Activated CD8-positive, alpha-beta memory T cell treated with anti-CD3 and anti-CD28 coated beads for 36 hours (primary cell): ENCODE results near the gene MCF2L2. TPM values are rescaled to one million over a fixed set of nuclear protein-coding genes. Genes with fewer than 3 reads are reported as not detected.

ENCODE experiments used
- CTCF ChIA-PET: fragments of 350-600 bp; sonication (Branson Sonifier 250); formaldehyde crosslinking; loops from one replicate; lab custom pipeline; 2021; ENCODE audit warnings: antibody characterized with exemption; lab: Charles Lee
- POLR2A ChIA-PET: fragments of 350-600 bp; sonication (Branson Sonifier 250); formaldehyde crosslinking; loops from one replicate; lab custom pipeline; 2021; ENCODE audit warnings: antibody characterized with exemption; lab: Charles Lee
- total RNA-seq, 2 experiments: library from RNA; stranded (reverse); gene quantifications; one replicate each; pipeline ENCODE4 v1.2.3, GENCODE V29; 2021

Gene MCF2L2
- total RNA-seq, 2 experiments from 2014 or later = 3.0 to 3.7 TPM

GRCh38 chr3:183268366-183268765, 160.1 kb downstream of the MCF2L2 start:
- ChIA-PET POLR2A (interaction anchor here (1.7 kb wide), 1 partner anchor 17 kb away, joined by 6 read pairs; no protein-coding TSS in a partner anchor), CTCF (no interaction called here)

GRCh38 chr3:183267140-183267539, 161.3 kb downstream of the MCF2L2 start:
- ChIA-PET CTCF (interaction anchor here (0.6 kb wide), 1 partner anchor 100 kb away, joined by 4 read pairs; no protein-coding TSS in a partner anchor), POLR2A (interaction anchor here (0.7 to 1.7 kb wide), 2 partner anchors 16 to 19 kb away, joined by 3 to 6 read pairs; no protein-coding TSS in a partner anchor)

GRCh38 chr3:183266454-183266853, 162.0 kb downstream of the MCF2L2 start:
- POLR2A ChIA-PET = interaction anchor here (0.7 to 1.7 kb wide), 2 partner anchors 15 to 19 kb away, joined by 3 to 17 read pairs; no protein-coding TSS in a partner anchor
- CTCF ChIA-PET = interaction anchor here (0.9 to 1.5 kb wide), 3 partner anchors 16 to 27 kb away, joined by 3 read pairs; no protein-coding TSS in a partner anchor

- ChIA-PET CTCF (interaction anchor here (0.9 to 1.5 kb wide), 3 partner anchors 17 to 27 kb away, joined by 3 read pairs; no protein-coding TSS in a partner anchor), POLR2A (interaction anchor here (1.7 kb wide), 1 partner anchor 20 kb away, joined by 17 read pairs; no protein-coding TSS in a partner anchor)
Measured at GRCh38 chr3:183265834-183266417, 162.5 kb downstream of the MCF2L2 start.

GRCh38 chr3:183265157-183265642, 163.2 kb downstream of the MCF2L2 start:
- POLR2A ChIA-PET = interaction anchor here (1.7 kb wide), 1 partner anchor 20 kb away, joined by 17 read pairs; no protein-coding TSS in a partner anchor

GRCh38 chr3:183264268-183264667, 164.2 kb downstream of the MCF2L2 start:
- CTCF ChIA-PET = interaction anchor here (1.5 kb wide), 1 partner anchor 11 kb away, joined by 5 read pairs; the partner anchor contains the start of gene B3GNT5
- POLR2A ChIA-PET = no interaction called here

More at GRCh38 chr3:183265157-183265642, 163.2 kb downstream of the MCF2L2 start:
- CTCF ChIA-PET = interaction anchor here (1.5 kb wide), 1 partner anchor 17 kb away, joined by 3 read pairs; no protein-coding TSS in a partner anchor

GRCh38 chr3:183262875-183263378, 165.5 kb downstream of the MCF2L2 start:
- CTCF ChIA-PET = interaction anchor here (1.5 kb wide), 1 partner anchor 9 kb away, joined by 5 read pairs; the partner anchor contains the start of gene B3GNT5

GRCh38 chr3:183261151-183261724, 167.2 kb downstream of the MCF2L2 start:
- ChIA-PET POLR2A (no interaction called here), CTCF (no interaction called here)

More at GRCh38 chr3:183262875-183263378, 165.5 kb downstream of the MCF2L2 start:
- POLR2A ChIA-PET = no interaction called here

- ChIA-PET POLR2A (no interaction called here), CTCF (no interaction called here)
Measured at GRCh38 chr3:183260167-183260904, 168.1 kb downstream of the MCF2L2 start.

GRCh38 chr3:183259621-183260020, 168.8 kb downstream of the MCF2L2 start:
- ChIA-PET CTCF (no interaction called here), POLR2A (no interaction called here)

GRCh38 chr3:183259087-183259486, 169.3 kb downstream of the MCF2L2 start:
- POLR2A ChIA-PET = no interaction called here
- CTCF ChIA-PET = no interaction called here

- ChIA-PET CTCF (no interaction called here), POLR2A (no interaction called here)
Measured at GRCh38 chr3:183255348-183255730, 173.1 kb downstream of the MCF2L2 start.

GRCh38 chr3:183254487-183255347, 173.7 kb downstream of the MCF2L2 start:
- CTCF ChIA-PET = interaction anchor here (0.7 to 1.5 kb wide), 2 partner anchors 9 to 127 kb away, joined by 3 to 5 read pairs; no protein-coding TSS in a partner anchor
- POLR2A ChIA-PET = no interaction called here

GRCh38 chr3:183253528-183254486, 174.6 kb downstream of the MCF2L2 start:
- ChIA-PET CTCF (interaction anchor here (0.7 to 1.5 kb wide), 2 partner anchors 10 to 128 kb away, joined by 3 to 5 read pairs; no protein-coding TSS in a partner anchor), POLR2A (interaction anchor here (0.5 kb wide), 1 partner anchor 1112 kb away, joined by 3 read pairs; no protein-coding TSS in a partner anchor)

- ChIA-PET POLR2A (interaction anchor here (0.5 kb wide), 1 partner anchor 1112 kb away, joined by 3 read pairs; no protein-coding TSS in a partner anchor), CTCF (interaction anchor here (1.2 to 1.5 kb wide), 2 partner anchors 10 to 129 kb away, joined by 4 to 5 read pairs; no protein-coding TSS in a partner anchor)
Measured at GRCh38 chr3:183252973-183253527, 175.4 kb downstream of the MCF2L2 start, which contains the start of gene B3GNT5. TSS of gene B3GNT5 (plus strand) at chr3:183253253. CDS start at chr3:183269799, 16,546 bp downstream.

GRCh38 chr3:183252118-183252782, 176.2 kb downstream of the MCF2L2 start:
- ChIA-PET POLR2A (no interaction called here), CTCF (interaction anchor here (1.1 to 1.2 kb wide), 2 partner anchors 57 to 130 kb away, joined by 4 read pairs; no protein-coding TSS in a partner anchor)
